ENCODE measurements around the gene NRAP.

DNA sequence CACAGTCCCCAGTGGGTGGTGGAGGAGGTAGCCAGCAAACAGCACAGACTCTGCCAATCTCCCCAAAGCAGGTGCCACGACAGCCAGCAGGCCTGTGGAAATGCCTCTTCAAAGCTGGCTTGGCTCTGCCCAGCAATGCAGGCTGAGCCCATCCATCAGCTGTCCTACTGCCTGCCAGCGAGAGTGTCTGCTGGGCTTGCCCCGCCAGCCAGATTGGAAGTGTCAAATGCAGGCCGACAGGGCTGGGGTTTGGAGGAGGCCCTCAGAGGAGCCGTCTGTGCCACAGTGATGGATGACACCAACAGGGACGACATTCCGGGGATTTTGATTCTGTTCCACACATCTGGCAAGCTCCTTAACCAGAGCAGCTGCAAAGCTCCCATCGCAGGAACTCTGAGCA is 94.3 kb downstream of the NRAP start:
- TF ChIP-seq, protein P1, sequence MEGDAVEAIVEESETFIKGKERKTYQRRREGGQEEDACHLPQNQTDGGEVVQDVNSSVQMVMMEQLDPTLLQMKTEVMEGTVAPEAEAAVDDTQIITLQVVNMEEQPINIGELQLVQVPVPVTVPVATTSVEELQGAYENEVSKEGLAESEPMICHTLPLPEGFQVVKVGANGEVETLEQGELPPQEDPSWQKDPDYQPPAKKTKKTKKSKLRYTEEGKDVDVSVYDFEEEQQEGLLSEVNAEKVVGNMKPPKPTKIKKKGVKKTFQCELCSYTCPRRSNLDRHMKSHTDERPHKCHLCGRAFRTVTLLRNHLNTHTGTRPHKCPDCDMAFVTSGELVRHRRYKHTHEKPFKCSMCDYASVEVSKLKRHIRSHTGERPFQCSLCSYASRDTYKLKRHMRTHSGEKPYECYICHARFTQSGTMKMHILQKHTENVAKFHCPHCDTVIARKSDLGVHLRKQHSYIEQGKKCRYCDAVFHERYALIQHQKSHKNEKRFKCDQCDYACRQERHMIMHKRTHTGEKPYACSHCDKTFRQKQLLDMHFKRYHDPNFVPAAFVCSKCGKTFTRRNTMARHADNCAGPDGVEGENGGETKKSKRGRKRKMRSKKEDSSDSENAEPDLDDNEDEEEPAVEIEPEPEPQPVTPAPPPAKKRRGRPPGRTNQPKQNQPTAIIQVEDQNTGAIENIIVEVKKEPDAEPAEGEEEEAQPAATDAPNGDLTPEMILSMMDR (IDR thresholded peaks at IDR 0.05 in 4 of 5, conservative IDR thresholded peaks at IDR 0.05 in 1 of 5) = no peak
- TF ChIP-seq POLR2A (IDR thresholded peaks at IDR 0.05) = no peak
